K562 (cell line): ENCODE data around the gene PLA2G2C. TPM values are rescaled to one million over a fixed set of nuclear protein-coding genes. Genes with fewer than 3 reads are reported as not detected.
A peak's percentile ranks its signal among the peaks of the same experiment; 100 is the strongest.

Experiments used
- ATAC-seq: fragments of 200-7000 bp; cut with Tn5 transposase; 3 replicates; pipeline ENCODE4 v1.9.1; 2020; ENCODE audit warnings: moderate library complexity
- BruUV-seq: library from RNA; stranded (reverse); fragments of 400-500 nt; replicated peaks from 2 replicates; lab custom pipeline; 2021; lab: Mats Ljungman, UMichigan
- CTCF ChIA-PET: fragments of 300-600 bp; formaldehyde crosslinking; extraction: SDS; loops from one replicate; lab custom pipeline; 2021; ENCODE audit warnings: low intra/inter-chr PET ratio; lab: Yijun Ruan, JAX
- POLR2A ChIA-PET: fragments of 300-600, 350-650 bp; sonication (Branson Sonifier 250); formaldehyde crosslinking; extraction: SDS; loops from one replicate; lab custom pipeline; 2021; ENCODE audit warnings: antibody characterized with exemption, inconsistent platforms; lab: Yijun Ruan, JAX
- DNase-seq, 4 experiments: peaks; one replicate each; pipeline versions ENCODE4 v3.0.0 to v3.0.0-alpha.2; 2011 to 2018; ENCODE audit warnings: low spot score in 3 of 4, mixed read lengths in 3 of 4; ENCODE audit errors: extremely low read depth in 1 of 4
- FAIRE-seq: peaks from 2 replicates; lab custom pipeline; 2011; peaks lifted over from hg19 to GRCh38; lab: Jason Lieb, UNC
- H2AFZ ChIP-seq: 2 replicates; pipeline ENCODE4 v1.6.0; 2011; ENCODE audit warnings: low read depth, low read length, control low read depth, inconsistent platforms
- H3K27ac ChIP-seq: fragments of 200-600 bp; 3 replicates; pipeline ENCODE4 v1.8.0; 2011; ENCODE audit warnings: low read depth, mild to moderate bottlenecking, control low read depth, inconsistent platforms, low read length, moderate library complexity, mixed read lengths; ENCODE audit errors: extremely low read depth
- H3K27me3 ChIP-seq, 2 experiments: fragments of 300-600 bp in 1 of 2; 2 replicates in 1 of 2; 3 replicates in 1 of 2; pipeline versions ENCODE4 v1.6.0 to v1.8.0; 2011; ENCODE audit warnings: inconsistent platforms in 2 of 2, low read length in 2 of 2, mild to moderate bottlenecking in 1 of 2, mixed read lengths in 1 of 2, moderate library complexity in 1 of 2; ENCODE audit not compliant: control insufficient read depth in 2 of 2, insufficient read depth in 2 of 2
- H3K36me3 ChIP-seq: fragments of 300-600 bp; 3 replicates; pipeline ENCODE4 v1.8.0; 2011; ENCODE audit warnings: mild to moderate bottlenecking, low read length, inconsistent platforms; ENCODE audit not compliant: control insufficient read depth, insufficient read depth
- H3K4me1 ChIP-seq, 2 experiments: fragments of 200-600 bp in 1 of 2; replicated peaks in 1 of 2; 2 replicates in 1 of 2; 3 replicates in 1 of 2; pipeline versions ENCODE4 v1.5.1 to v1.8.0; 2011; ENCODE audit warnings: inconsistent platforms in 2 of 2, low read length in 2 of 2, mild to moderate bottlenecking in 1 of 2, mixed read lengths in 1 of 2, moderate library complexity in 1 of 2; ENCODE audit not compliant: control insufficient read depth in 2 of 2, insufficient read depth in 2 of 2
- H3K4me2 ChIP-seq: 2 replicates; pipeline ENCODE4 v1.6.1; 2011; ENCODE audit warnings: low read length, control low read depth, inconsistent platforms, mixed read lengths; ENCODE audit not compliant: insufficient read depth
- H3K4me3 ChIP-seq: fragments of 200-600 bp; sonication (generic), shearing (Covaris generic); 2 replicates; pipeline ENCODE4 v1.5.1; 2016; ENCODE audit warnings: control low read depth, inconsistent platforms
- H3K79me2 ChIP-seq: fragments of 200-600 bp; 3 replicates; pipeline ENCODE4 v1.8.0; 2011; ENCODE audit warnings: low read length, inconsistent platforms; ENCODE audit not compliant: control insufficient read depth, insufficient read depth
- H3K9ac ChIP-seq, 2 experiments: 2 replicates each; pipeline versions ENCODE4 v1.6.0 to v1.6.1; 2011; ENCODE audit warnings: low read depth in 2 of 2, low read length in 2 of 2, control low read depth in 1 of 2, inconsistent platforms in 1 of 2, mild to moderate bottlenecking in 1 of 2, mixed read lengths in 1 of 2; ENCODE audit not compliant: insufficient read depth in 1 of 2
- H3K9me1 ChIP-seq: one replicate; pipeline ENCODE4 v1.6.0; 2011; ENCODE audit warnings: inconsistent platforms, mild to moderate bottlenecking, low read length, moderate library complexity; ENCODE audit not compliant: control insufficient read depth, insufficient read depth
- H3K9me3 ChIP-seq: replicated peaks from 2 replicates; pipeline ENCODE4 v1.5.1; 2011; ENCODE audit warnings: low read depth, low read length, inconsistent platforms; ENCODE audit not compliant: control insufficient read depth, insufficient read depth
- H4K20me1 ChIP-seq: replicated peaks from 2 replicates; pipeline ENCODE4 v1.6.1; 2011; ENCODE audit warnings: low read length, inconsistent platforms, mixed read lengths; ENCODE audit not compliant: control insufficient read depth, insufficient read depth
- ARID2 ChIP-seq: fragments of 450-650 bp; IDR thresholded peaks from 2 replicates; pipeline ENCODE4 v1.6.1; 2017; ENCODE audit warnings: antibody characterized with exemption, mild to moderate bottlenecking
- ARNT ChIP-seq, 2 experiments: fragments of 450-650 bp; IDR thresholded peaks; 2 replicates each; pipeline ENCODE4 v1.6.1; 2016; ENCODE audit warnings: mild to moderate bottlenecking in 1 of 2
- CBFA2T2 ChIP-seq: fragments of 450-650 bp; conservative IDR thresholded peaks from 2 replicates; pipeline ENCODE4 v1.6.1; 2017; ENCODE audit warnings: mild to moderate bottlenecking
- CBFA2T3 ChIP-seq: fragments of 450-650 bp; IDR thresholded peaks from 2 replicates; pipeline ENCODE4 v1.6.1; 2017
- CBX1 ChIP-seq: sonication (generic); IDR thresholded peaks from 2 replicates; pipeline ENCODE4 v1.6.1; 2016; ENCODE audit warnings: antibody characterized with exemption, low read depth, mild to moderate bottlenecking
- CCNT2 ChIP-seq: IDR thresholded peaks from 2 replicates; pipeline ENCODE4 v1.6.1; 2011; ENCODE audit warnings: borderline replicate concordance, low read depth, mild to moderate bottlenecking, moderate library complexity, mixed read lengths, low read length; ENCODE audit not compliant: insufficient read length; ENCODE audit errors: extremely low read depth
- CEBPB ChIP-seq: fragments of 450-650 bp; IDR thresholded peaks from 2 replicates; pipeline ENCODE4 v1.6.1; 2016; ENCODE audit warnings: missing genetic modification characterization, missing compliant biosample characterization
- FOSL1 ChIP-seq: fragments of 200-800 bp; sonication (Bioruptor generic); conservative IDR thresholded peaks from 2 replicates; pipeline ENCODE4 v1.6.1; 2016; ENCODE audit warnings: missing genetic modification characterization, missing compliant biosample characterization
- HDAC3 ChIP-seq: fragments of 450-650 bp; IDR thresholded peaks from 2 replicates; pipeline ENCODE4 v1.6.1; 2018; ENCODE audit warnings: borderline replicate concordance, mild to moderate bottlenecking, moderate library complexity; ENCODE audit not compliant: partially characterized antibody
- KLF16 ChIP-seq: IDR thresholded peaks from 2 replicates; pipeline ENCODE4 v1.6.1; 2016; ENCODE audit warnings: antibody characterized with exemption
- MYC ChIP-seq, 2 experiments: fragments of 250-450 bp in 1 of 2; sonication (Bioruptor Pico) in 1 of 2; IDR thresholded peaks; 2 replicates each; pipeline versions ENCODE4 v1.5.1 to v1.6.1; 2012 to 2021; ENCODE audit warnings: low read depth in 2 of 2, borderline replicate concordance in 1 of 2, improper control_type of control experiment in 1 of 2, low read length in 1 of 2, mild to moderate bottlenecking in 1 of 2, moderate library complexity in 1 of 2
- PHTF2 ChIP-seq: fragments of 250-450 bp; sonication (Bioruptor Pico); IDR thresholded peaks from 2 replicates; pipeline ENCODE4 v1.5.0; 2021; ENCODE audit warnings: mild to moderate bottlenecking
- PTRF ChIP-seq: fragments of 450-650 bp; IDR thresholded peaks from 2 replicates; pipeline ENCODE4 v1.6.1; 2016; ENCODE audit warnings: mild to moderate bottlenecking, missing genetic modification characterization, missing compliant biosample characterization
- ZNF24 ChIP-seq: fragments of 450-650 bp; IDR thresholded peaks from 2 replicates; pipeline ENCODE4 v1.6.1; 2016
- ZNF766 ChIP-seq: fragments of 200-800 bp; sonication (Bioruptor generic); conservative IDR thresholded peaks from 2 replicates; pipeline ENCODE4 v1.6.1; 2016; ENCODE audit warnings: missing genetic modification characterization, missing compliant biosample characterization
- WGBS: fragments of 100-300 bp; shearing (Covaris generic); methylation state at CpG from one replicate; pipeline ENCODE4 v1.1.6; 2016; ENCODE audit warnings: low coverage, mixed read lengths; ENCODE audit not compliant: insufficient coverage; ENCODE audit errors: missing lambda C conversion rate; 5-methylcytosine and 5-hydroxymethylcytosine counted together
- in situ Hi-C: fragments of 300-500 bp; cut with MboI; formaldehyde crosslinking; loops from 4 replicates; pipeline ENCODE4 v1.15.0; 2018; ENCODE audit warnings: inconsistent platforms, mixed read lengths
- intact Hi-C: fragments of 100-400 bp; cut with micrococcal nuclease; formaldehyde crosslinking; loops from 2 replicates; pipeline ENCODE4 v1.14.2; 2022
- polyA plus RNA-seq, 8 experiments: library from polyadenylated mRNA; depleted of rRNA in 4 of 8; stranded (reverse) in 5 of 8; unstranded in 3 of 8; fragments of >200 nt; fragmentation: Nextera tagmentation in 2 of 8; fragmentation: Illumina TruSeq in 1 of 8; extraction: Ambion mirVana in 2 of 8; extraction: Trizol in 1 of 8; gene quantifications; 2 replicates each; pipeline versions ENCODE4 v1.2.1 to v1.2.3, GENCODE V29; 2011 to 2014; ENCODE audit warnings: inconsistent platforms in 1 of 8, missing spikeins in 1 of 8
- total RNA-seq, 7 experiments: library from RNA; depleted of rRNA in 6 of 7; stranded (reverse); fragments of >200 nt in 6 of 7; fragmentation: Illumina TruSeq in 2 of 7; extraction: Trizol in 2 of 7; gene quantifications; 2 replicates each; pipeline versions ENCODE4 v1.2.1 to v1.2.3, GENCODE V29; 2011 to 2021; ENCODE audit warnings: low replicate concordance in 1 of 7
- TF ChIP-seq, protein P1 (sequence below): sonication (generic); formaldehyde crosslinking; IDR thresholded peaks from 2 replicates; pipeline ENCODE4 v1.8.1; 2023; ENCODE audit warnings: mild to moderate bottlenecking, missing genetic modification reagents
- TF ChIP-seq, protein P2 (sequence below), 2 experiments: IDR thresholded peaks in 1 of 2; conservative IDR thresholded peaks in 1 of 2; 2 replicates each; pipeline ENCODE4 v1.6.1; 2016; ENCODE audit warnings: low read depth in 2 of 2, mild to moderate bottlenecking in 1 of 2, missing compliant biosample characterization in 1 of 2, missing genetic modification characterization in 1 of 2, moderate library complexity in 1 of 2

PLA2G2C gene
- total and polyA plus RNA-seq, 9 of the 15 experiments (the other 6 are each of a cell fraction or from before 2014, with no cell fraction given), result 0.14 to 0.49 (median 0.21) TPM

DNA sequence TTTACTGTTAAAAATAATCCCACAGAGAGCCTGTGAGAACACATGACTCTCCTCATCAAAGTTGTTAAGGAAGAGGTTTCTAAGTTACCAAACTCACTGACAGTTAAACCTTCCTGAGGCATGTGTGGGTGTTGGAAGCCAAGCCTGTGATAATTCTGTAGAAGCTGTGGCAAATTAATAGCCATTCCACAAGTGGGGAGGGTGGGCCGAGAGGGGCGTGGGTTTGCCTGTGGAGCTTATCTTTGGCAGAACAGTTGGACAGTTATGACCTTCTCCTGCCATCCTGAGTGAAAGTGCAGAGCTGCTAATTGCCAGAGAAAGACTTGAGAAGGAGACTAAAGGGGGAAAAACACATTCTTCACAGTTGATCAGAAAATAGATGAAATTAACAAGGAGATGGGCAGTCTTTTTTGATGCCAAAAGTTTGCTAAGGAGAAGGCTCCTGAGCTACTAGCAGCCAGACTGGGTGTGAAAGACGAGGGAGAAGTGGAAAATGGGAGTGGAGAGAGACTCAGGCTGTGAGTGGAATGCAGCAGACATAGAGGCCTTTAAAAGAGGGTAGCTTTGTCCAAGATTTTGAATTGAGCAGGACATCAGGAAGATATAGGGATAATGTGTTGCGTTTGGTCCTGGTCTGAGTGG lies 1.6 kb upstream of the PLA2G2C start:
- FAIRE-seq (peak; percentile 93), ATAC-seq (peak; percentile 28)
- TF ChIP-seq CCNT2, result peak; percentile 23
- no peak for TF ChIP-seq CBX1
- TF ChIP-seq CBFA2T3, result peak; percentile 87
- no peak for TF ChIP-seq PTRF (tag)
- TF ChIP-seq KLF16, result peak; percentile 70
- no peak for TF ChIP-seq ZNF24
- no peak for TF ChIP-seq PHTF2 (CRISPR knock-in tag)
- no peak; the same call in 1 of the 2 replicates for TF ChIP-seq FOSL1 (tag)
- TF ChIP-seq ZNF766 (CRISPR knock-in tag), result peak; percentile 97
- TF ChIP-seq, protein P1, sequence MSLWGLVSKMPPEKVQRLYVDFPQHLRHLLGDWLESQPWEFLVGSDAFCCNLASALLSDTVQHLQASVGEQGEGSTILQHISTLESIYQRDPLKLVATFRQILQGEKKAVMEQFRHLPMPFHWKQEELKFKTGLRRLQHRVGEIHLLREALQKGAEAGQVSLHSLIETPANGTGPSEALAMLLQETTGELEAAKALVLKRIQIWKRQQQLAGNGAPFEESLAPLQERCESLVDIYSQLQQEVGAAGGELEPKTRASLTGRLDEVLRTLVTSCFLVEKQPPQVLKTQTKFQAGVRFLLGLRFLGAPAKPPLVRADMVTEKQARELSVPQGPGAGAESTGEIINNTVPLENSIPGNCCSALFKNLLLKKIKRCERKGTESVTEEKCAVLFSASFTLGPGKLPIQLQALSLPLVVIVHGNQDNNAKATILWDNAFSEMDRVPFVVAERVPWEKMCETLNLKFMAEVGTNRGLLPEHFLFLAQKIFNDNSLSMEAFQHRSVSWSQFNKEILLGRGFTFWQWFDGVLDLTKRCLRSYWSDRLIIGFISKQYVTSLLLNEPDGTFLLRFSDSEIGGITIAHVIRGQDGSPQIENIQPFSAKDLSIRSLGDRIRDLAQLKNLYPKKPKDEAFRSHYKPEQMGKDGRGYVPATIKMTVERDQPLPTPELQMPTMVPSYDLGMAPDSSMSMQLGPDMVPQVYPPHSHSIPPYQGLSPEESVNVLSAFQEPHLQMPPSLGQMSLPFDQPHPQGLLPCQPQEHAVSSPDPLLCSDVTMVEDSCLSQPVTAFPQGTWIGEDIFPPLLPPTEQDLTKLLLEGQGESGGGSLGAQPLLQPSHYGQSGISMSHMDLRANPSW (CRISPR knock-in tag), result peak; percentile 31; the same call in 1 of the 2 replicates
- TF ChIP-seq MYC (IDR thresholded peaks at IDR 0.05; ENCODE audit: low read depth, low read length), result peak; percentile 50; the same call in 1 of the 2 replicates
- no peak for TF ChIP-seq MYC (CRISPR knock-in tag; IDR thresholded peaks at IDR 0.05; ENCODE audit: borderline replicate concordance, low read depth)
- 0 out of 2 replicates have a peak, but pooled peaks have one; percentile 51 for TF ChIP-seq ARID2
- no peak for TF ChIP-seq CEBPB (tag)
- TF ChIP-seq CBFA2T2, result peak; percentile 74
- TF ChIP-seq HDAC3, result peak; percentile 50
- TF ChIP-seq, protein P2, sequence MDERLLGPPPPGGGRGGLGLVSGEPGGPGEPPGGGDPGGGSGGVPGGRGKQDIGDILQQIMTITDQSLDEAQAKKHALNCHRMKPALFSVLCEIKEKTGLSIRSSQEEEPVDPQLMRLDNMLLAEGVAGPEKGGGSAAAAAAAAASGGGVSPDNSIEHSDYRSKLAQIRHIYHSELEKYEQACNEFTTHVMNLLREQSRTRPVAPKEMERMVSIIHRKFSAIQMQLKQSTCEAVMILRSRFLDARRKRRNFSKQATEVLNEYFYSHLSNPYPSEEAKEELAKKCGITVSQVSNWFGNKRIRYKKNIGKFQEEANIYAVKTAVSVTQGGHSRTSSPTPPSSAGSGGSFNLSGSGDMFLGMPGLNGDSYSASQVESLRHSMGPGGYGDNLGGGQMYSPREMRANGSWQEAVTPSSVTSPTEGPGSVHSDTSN (CRISPR knock-in tag; IDR thresholded peaks at IDR 0.05; ENCODE audit: low read depth), result no peak
- TF ChIP-seq, protein P2 (tag; conservative IDR thresholded peaks at IDR 0.05; ENCODE audit: low read depth), result peak; percentile 54
- TF ChIP-seq ARNT (IDR thresholded peaks at IDR 0.05), result peak in 1 of 2 experiments; percentile 17; a peak in 1 of 4 replicates

More for the DNA sequence above, 1.6 kb upstream of the PLA2G2C start:
- Histone ChIP-seq H3K9ac (peak overlapping the region; percentile 57 to 89; a peak in 3 of 4 replicates), H3K79me2 (peaks cover 46% of the 10 kb centered on the region), H2AFZ (peak overlapping the region; percentile 6; the same call in 1 of the 2 replicates), H3K4me1 (peaks cover 71 to 83% of the 10 kb centered on the region in 2 experiments), H3K4me2 (peak overlapping the region; percentile 87), H4K20me1 (no peaks in the 10 kb centered on the region), H3K9me1 (no peaks in the 10 kb centered on the region), H3K4me3 (peak overlapping the region; percentile 74), H3K27me3 (no peaks in the 10 kb centered on the region), H3K27ac (peak overlapping the region; percentile 95), H3K9me3 (no peaks in the 10 kb centered on the region), H3K36me3 (peaks cover 28% of the 10 kb centered on the region; the same call in 2 of the 3 replicates)
- BruUV-seq, result no TSS peak
- intact Hi-C loops, result no loop called here
- peak; percentile 62 to 95 (median 74) for DNase-seq
- ChIA-PET POLR2A (interaction anchor here (0.6 to 2.2 kb wide), 9 partner anchors 9 to 888 kb away, joined by 3 to 15 read pairs (median 4); no protein-coding TSS in a partner anchor), CTCF (no interaction called here)
- in situ Hi-C loops, result no loop called here
- 0% methylated on average over 4 of the region's 4 CpGs for WGBS
